AG09319 (cell line): ENCODE measurements around the gene INKA2.

Source experiments
- DNase-seq: peaks from one replicate; pipeline ENCODE4 v3.0.0-alpha.2; 2010; ENCODE audit warnings: low read depth; ENCODE audit errors: extremely low read depth
- CTCF ChIP-seq: IDR thresholded peaks from 2 replicates; pipeline ENCODE4 v1.5.1; 2011; ENCODE audit warnings: low read depth, mild to moderate bottlenecking, inconsistent platforms, low read length, moderate library complexity

Gene INKA2

GRCh38 chr1:111704240-111704639, 35.0 kb downstream of the INKA2 start:
- TF ChIP-seq CTCF, result no peak
- no peak for DNase-seq

DNA sequence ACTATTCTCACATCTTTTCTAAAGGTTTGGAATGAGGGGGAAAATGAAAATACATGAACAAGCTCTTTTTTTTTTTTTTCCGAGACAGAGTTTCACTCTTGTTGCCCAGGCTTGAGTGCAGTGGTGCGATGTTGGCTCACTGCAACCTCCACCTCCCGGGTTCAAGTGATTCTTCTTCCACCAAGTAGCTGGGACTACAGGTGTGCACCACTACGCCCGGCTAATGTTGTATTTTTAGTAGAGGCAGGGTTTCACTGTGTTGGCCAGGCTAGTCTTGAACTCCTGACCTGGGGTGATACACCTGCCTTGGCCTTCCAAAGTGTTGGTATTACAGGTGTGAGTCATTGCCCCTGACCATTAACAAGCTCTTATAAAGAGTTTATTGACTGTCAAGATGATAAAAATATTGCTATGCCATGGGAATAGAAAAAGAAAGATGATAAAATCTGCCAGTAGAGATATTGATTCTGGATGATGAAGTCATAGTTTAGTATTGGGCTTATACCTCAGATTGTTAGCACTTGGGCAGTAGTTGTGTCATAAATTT, 36.6 kb downstream of the INKA2 start:
- no peak for TF ChIP-seq CTCF
- no peak for DNase-seq

- TF ChIP-seq CTCF, result no peak
- DNase-seq, result no peak
Measured at GRCh38 chr1:111699268-111699667, 39.9 kb downstream of the INKA2 start.

DNA sequence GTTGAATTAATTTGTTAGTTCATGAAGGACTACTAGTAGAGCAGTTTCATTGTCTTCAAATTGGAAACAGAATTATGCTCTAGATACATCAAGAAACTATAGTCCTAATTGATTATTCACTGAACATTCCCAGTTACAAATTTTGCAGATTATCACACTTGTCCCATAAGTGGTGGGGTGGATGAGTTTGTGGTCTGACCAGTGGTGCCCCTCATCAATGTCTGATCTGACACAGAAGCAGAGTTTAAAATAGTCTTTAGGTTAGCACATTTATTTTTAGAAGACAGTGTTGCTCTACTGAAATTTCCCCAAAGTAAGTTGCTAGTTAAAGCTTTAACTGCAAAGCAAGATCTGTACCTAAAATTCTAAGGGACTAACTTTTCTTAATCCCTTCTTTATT, 42.9 kb downstream of the INKA2 start:
- DNase-seq, result no peak
- TF ChIP-seq CTCF, result no peak

GRCh38 chr1:111695801-111696200, 43.4 kb downstream of the INKA2 start:
- DNase-seq, result no peak
- TF ChIP-seq CTCF, result no peak

DNA sequence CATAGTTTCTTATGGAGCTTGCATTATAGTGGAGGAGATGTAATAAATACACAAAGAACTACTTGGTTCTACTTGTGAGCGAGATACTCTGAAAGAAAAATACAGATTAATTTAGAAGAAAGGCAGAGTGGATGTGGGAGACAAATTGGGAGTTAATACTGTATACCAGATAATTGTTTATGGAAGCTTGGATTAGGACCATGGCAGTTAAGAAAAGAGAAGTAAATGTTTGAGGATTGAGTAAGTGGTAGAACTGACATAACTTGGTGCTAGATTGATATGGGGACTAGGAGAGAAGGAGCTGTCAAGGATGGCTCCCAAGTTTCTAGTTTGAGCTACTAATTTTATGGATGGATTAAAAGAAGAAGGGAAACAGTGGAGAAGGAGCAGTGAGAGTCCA, 47.3 kb downstream of the INKA2 start:
- no peak for DNase-seq
- TF ChIP-seq CTCF, result no peak

- peak; percentile 87 for DNase-seq
- no peak for TF ChIP-seq CTCF
Measured at GRCh38 chr1:111690306-111690617, 48.9 kb downstream of the INKA2 start.
